ENCODE data around the gene LAMA1.

Gene LAMA1

GRCh38 chr18:7037470-7037869, 80.1 kb downstream of the LAMA1 start:
- Histone ChIP-seq H3K27me3 (ENCODE audit: insufficient read depth, low read length) (no peaks in the 10 kb centered on the region), H3K4me3 (ENCODE audit: low read length) (no peak overlapping the region), H3K9me3 (ENCODE audit: insufficient read depth, low read depth, low read length) (no peaks in the 10 kb centered on the region), H3K9ac (ENCODE audit: low read depth, low read length) (no peak overlapping the region), H3K36me3 (ENCODE audit: insufficient read depth, low read depth, low read length) (peaks cover 60% of the 10 kb centered on the region), H3K27ac (ENCODE audit: low read length) (no peak overlapping the region), H3K4me1 (ENCODE audit: insufficient read depth, low read length) (no peaks in the 10 kb centered on the region)

GRCh38 chr18:7035807-7036206, 81.8 kb downstream of the LAMA1 start:
- no peaks in the 10 kb centered on the region for H3K27me3 ChIP-seq (ENCODE audit: insufficient read depth, low read length)
- H3K9ac ChIP-seq (ENCODE audit: low read depth, low read length), result no peak overlapping the region
- no peaks in the 10 kb centered on the region for H3K9me3 ChIP-seq (ENCODE audit: insufficient read depth, low read depth, low read length)
- H3K27ac ChIP-seq (ENCODE audit: low read length), result no peak overlapping the region
- no peaks in the 10 kb centered on the region for H3K4me1 ChIP-seq (ENCODE audit: insufficient read depth, low read length)
- H3K36me3 ChIP-seq (ENCODE audit: insufficient read depth, low read depth, low read length), result peaks cover 59% of the 10 kb centered on the region
- no peak overlapping the region for H3K4me3 ChIP-seq (ENCODE audit: low read length)

GRCh38 chr18:7034924-7035323, 82.7 kb downstream of the LAMA1 start:
- H3K9me3 ChIP-seq (ENCODE audit: insufficient read depth, low read depth, low read length), result no peaks in the 10 kb centered on the region
- H3K4me1 ChIP-seq (ENCODE audit: insufficient read depth, low read length), result no peaks in the 10 kb centered on the region
- peaks cover 58% of the 10 kb centered on the region for H3K36me3 ChIP-seq (ENCODE audit: insufficient read depth, low read depth, low read length)
- H3K27ac ChIP-seq (ENCODE audit: low read length), result no peak overlapping the region
- no peaks in the 10 kb centered on the region for H3K27me3 ChIP-seq (ENCODE audit: insufficient read depth, low read length)
- H3K4me3 ChIP-seq (ENCODE audit: low read length), result no peak overlapping the region
- H3K9ac ChIP-seq (ENCODE audit: low read depth, low read length), result no peak overlapping the region

DNA sequence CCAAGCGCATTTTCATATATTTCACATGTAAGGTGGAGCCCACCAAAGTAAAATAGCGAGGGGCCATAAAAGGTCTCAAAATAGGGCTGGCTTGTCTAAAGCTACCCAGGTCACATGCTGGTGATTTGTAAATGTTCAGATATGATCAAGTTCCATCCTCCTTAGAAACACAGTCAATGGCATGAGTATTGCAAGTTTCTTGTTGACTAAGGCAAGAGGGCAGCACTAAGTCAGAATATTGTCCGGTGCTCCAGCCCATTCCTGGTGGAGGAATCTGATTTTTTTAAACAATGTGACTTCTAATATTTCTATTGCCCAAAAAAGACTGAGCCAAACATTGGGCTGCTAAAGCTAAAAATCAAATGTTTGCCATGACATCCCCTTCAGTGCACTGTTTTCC, 85.1 kb downstream of the LAMA1 start:
- H3K36me3 ChIP-seq (ENCODE audit: insufficient read depth, low read depth, low read length), result peaks cover 53% of the 10 kb centered on the region
- no peak overlapping the region for H3K4me3 ChIP-seq (ENCODE audit: low read length)
- no peak overlapping the region for H3K9ac ChIP-seq (ENCODE audit: low read depth, low read length)
- H3K27me3 ChIP-seq (ENCODE audit: insufficient read depth, low read length), result no peaks in the 10 kb centered on the region
- H3K27ac ChIP-seq (ENCODE audit: low read length), result no peak overlapping the region
- no peaks in the 10 kb centered on the region for H3K9me3 ChIP-seq (ENCODE audit: insufficient read depth, low read depth, low read length)
- H3K4me1 ChIP-seq (ENCODE audit: insufficient read depth, low read length), result no peaks in the 10 kb centered on the region

- H3K4me1 ChIP-seq (ENCODE audit: insufficient read depth, low read length), result no peaks in the 10 kb centered on the region
- no peak overlapping the region for H3K4me3 ChIP-seq (ENCODE audit: low read length)
- no peaks in the 10 kb centered on the region for H3K9me3 ChIP-seq (ENCODE audit: insufficient read depth, low read depth, low read length)
- H3K9ac ChIP-seq (ENCODE audit: low read depth, low read length), result no peak overlapping the region
- H3K27me3 ChIP-seq (ENCODE audit: insufficient read depth, low read length), result no peaks in the 10 kb centered on the region
- H3K27ac ChIP-seq (ENCODE audit: low read length), result no peak overlapping the region
- peaks cover 51% of the 10 kb centered on the region for H3K36me3 ChIP-seq (ENCODE audit: insufficient read depth, low read depth, low read length)
Observed at GRCh38 chr18:7028625-7029024, 89.0 kb downstream of the LAMA1 start.

- Histone ChIP-seq H3K4me1 (ENCODE audit: insufficient read depth, low read length) (no peaks in the 10 kb centered on the region), H3K4me3 (ENCODE audit: low read length) (no peak overlapping the region), H3K9me3 (ENCODE audit: insufficient read depth, low read depth, low read length) (no peaks in the 10 kb centered on the region), H3K27me3 (ENCODE audit: insufficient read depth, low read length) (no peaks in the 10 kb centered on the region), H3K27ac (ENCODE audit: low read length) (no peak overlapping the region), H3K36me3 (ENCODE audit: insufficient read depth, low read depth, low read length) (peaks cover 60% of the 10 kb centered on the region), H3K9ac (ENCODE audit: low read depth, low read length) (no peak overlapping the region)
Observed at GRCh38 chr18:7025194-7025593, 92.4 kb downstream of the LAMA1 start.

GRCh38 chr18:7023581-7023980, 94.0 kb downstream of the LAMA1 start:
- Histone ChIP-seq H3K4me1 (ENCODE audit: insufficient read depth, low read length) (no peaks in the 10 kb centered on the region), H3K9ac (ENCODE audit: low read depth, low read length) (no peak overlapping the region), H3K9me3 (ENCODE audit: insufficient read depth, low read depth, low read length) (no peaks in the 10 kb centered on the region)

GRCh38 chr18:7023063-7023580, 94.5 kb downstream of the LAMA1 start:
- H3K27me3 ChIP-seq (ENCODE audit: insufficient read depth, low read length), result no peaks in the 10 kb centered on the region
- H3K36me3 ChIP-seq (ENCODE audit: insufficient read depth, low read depth, low read length), result peaks cover 52% of the 10 kb centered on the region
- H3K4me3 ChIP-seq (ENCODE audit: low read length), result no peak overlapping the region
- no peaks in the 10 kb centered on the region for H3K4me1 ChIP-seq (ENCODE audit: insufficient read depth, low read length)
- H3K27ac ChIP-seq (ENCODE audit: low read length), result no peak overlapping the region
- no peaks in the 10 kb centered on the region for H3K9me3 ChIP-seq (ENCODE audit: insufficient read depth, low read depth, low read length)
- no peak overlapping the region for H3K9ac ChIP-seq (ENCODE audit: low read depth, low read length)

More at GRCh38 chr18:7023581-7023980, 94.0 kb downstream of the LAMA1 start:
- Histone ChIP-seq H3K27ac (ENCODE audit: low read length) (no peak overlapping the region), H3K27me3 (ENCODE audit: insufficient read depth, low read length) (no peaks in the 10 kb centered on the region), H3K36me3 (ENCODE audit: insufficient read depth, low read depth, low read length) (peaks cover 52% of the 10 kb centered on the region), H3K4me3 (ENCODE audit: low read length) (no peak overlapping the region)

DNA sequence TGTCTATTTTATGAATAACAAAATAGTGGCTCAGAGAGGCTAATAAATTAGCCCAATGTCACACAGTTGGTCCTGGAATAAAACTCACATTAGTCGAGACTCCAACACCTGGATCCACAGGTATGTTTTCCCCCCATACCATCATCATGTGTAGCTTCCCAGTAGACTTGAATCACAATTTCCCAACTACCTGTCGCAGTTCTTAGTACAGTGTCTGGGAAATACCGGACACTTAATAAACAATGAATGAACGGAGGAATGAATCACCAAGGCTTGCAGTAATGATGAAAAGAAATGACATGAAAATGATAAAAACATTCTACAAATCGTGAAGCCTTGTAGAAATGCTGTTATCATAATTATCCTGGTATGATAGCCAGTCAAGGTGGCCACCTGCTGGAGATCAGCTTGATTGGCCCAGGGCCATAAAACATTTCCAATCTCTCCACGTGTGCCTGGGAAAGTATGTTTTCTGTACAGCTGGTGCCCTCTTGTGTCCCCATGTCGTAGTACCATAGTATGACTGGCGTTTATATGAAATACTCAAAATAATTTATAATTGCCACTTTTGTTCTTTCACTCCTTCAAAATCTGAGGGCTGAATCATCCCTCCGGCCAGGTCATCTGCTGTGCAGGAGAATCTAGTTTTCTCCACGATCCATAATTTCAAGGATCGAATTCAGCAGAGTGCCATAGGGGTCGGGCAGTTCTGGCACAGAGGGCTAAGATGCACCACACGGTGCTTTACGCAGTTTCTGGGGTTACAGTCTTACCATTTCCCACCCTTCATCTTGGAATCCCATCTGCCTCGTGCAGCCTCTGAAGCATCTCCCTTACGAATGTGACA, 95.4 kb downstream of the LAMA1 start:
- no peak overlapping the region for H3K27ac ChIP-seq (ENCODE audit: low read length)
- no peaks in the 10 kb centered on the region for H3K4me1 ChIP-seq (ENCODE audit: insufficient read depth, low read length)
- H3K9me3 ChIP-seq (ENCODE audit: insufficient read depth, low read depth, low read length), result no peaks in the 10 kb centered on the region
- no peaks in the 10 kb centered on the region for H3K27me3 ChIP-seq (ENCODE audit: insufficient read depth, low read length)
- H3K36me3 ChIP-seq (ENCODE audit: insufficient read depth, low read depth, low read length), result peaks cover 55% of the 10 kb centered on the region
- H3K4me3 ChIP-seq (ENCODE audit: low read length), result no peak overlapping the region
- H3K9ac ChIP-seq (ENCODE audit: low read depth, low read length), result no peak overlapping the region

- Histone ChIP-seq H3K4me1 (ENCODE audit: insufficient read depth, low read length) (no peaks in the 10 kb centered on the region), H3K36me3 (ENCODE audit: insufficient read depth, low read depth, low read length) (peaks cover 62% of the 10 kb centered on the region)
Observed at GRCh38 chr18:7020995-7021777, 96.4 kb downstream of the LAMA1 start.

DNA sequence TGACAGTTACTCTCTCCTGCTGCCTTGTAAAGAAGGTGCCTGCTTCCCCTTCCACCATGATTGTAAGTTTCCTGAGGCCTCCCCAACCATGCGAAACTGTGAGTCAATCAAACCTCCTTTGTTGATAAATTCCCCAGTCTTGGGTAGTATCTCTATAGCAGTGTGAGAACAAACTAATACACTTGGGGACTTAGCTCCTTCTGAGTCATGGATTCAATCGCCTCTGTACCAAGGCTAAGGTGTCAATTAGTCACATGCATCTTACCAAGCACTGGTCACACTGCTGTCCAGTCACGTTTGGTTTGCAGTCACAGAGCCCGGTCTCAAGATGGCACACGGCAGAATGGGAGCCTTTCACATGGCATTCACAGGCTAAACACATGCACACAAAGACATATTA, 100.6 kb downstream of the LAMA1 start:
- no peaks in the 10 kb centered on the region for H3K27me3 ChIP-seq (ENCODE audit: insufficient read depth, low read length)
- no peaks in the 10 kb centered on the region for H3K4me1 ChIP-seq (ENCODE audit: insufficient read depth, low read length)
- no peak overlapping the region for H3K4me3 ChIP-seq (ENCODE audit: low read length)
- H3K9ac ChIP-seq (ENCODE audit: low read depth, low read length), result no peak overlapping the region
- no peak overlapping the region for H3K27ac ChIP-seq (ENCODE audit: low read length)
- peaks cover 59% of the 10 kb centered on the region for H3K36me3 ChIP-seq (ENCODE audit: insufficient read depth, low read depth, low read length)
- H3K9me3 ChIP-seq (ENCODE audit: insufficient read depth, low read depth, low read length), result no peaks in the 10 kb centered on the region

More at GRCh38 chr18:7020995-7021777, 96.4 kb downstream of the LAMA1 start:
- H3K9ac ChIP-seq (ENCODE audit: low read depth, low read length), result no peak overlapping the region
- H3K27me3 ChIP-seq (ENCODE audit: insufficient read depth, low read length), result no peaks in the 10 kb centered on the region
- no peak overlapping the region for H3K4me3 ChIP-seq (ENCODE audit: low read length)
- no peaks in the 10 kb centered on the region for H3K9me3 ChIP-seq (ENCODE audit: insufficient read depth, low read depth, low read length)
- H3K27ac ChIP-seq (ENCODE audit: low read length), result no peak overlapping the region

Measured in iPS-20b (cell line).